Smooth muscle cell (in vitro differentiated cells): Measurements from ENCODE around the gene MKRN2OS. TPM values are rescaled to one million over a fixed set of nuclear protein-coding genes. Genes with fewer than 3 reads are reported as not detected.

Experiments used
- DNase-seq: peaks from one replicate; lab custom pipeline; 2025; ENCODE audit not compliant: unreplicated experiment; lab: John Stamatoyannopoulos, UW
- H2AFZ ChIP-seq: fragments of 200-600 bp; sonication (generic); 2 replicates; pipeline ENCODE4 v1.6.0; 2016; ENCODE audit warnings: antibody characterized with exemption, low read depth, mild to moderate bottlenecking
- H3F3A ChIP-seq: fragments of 200-600 bp; sonication (generic); 2 replicates; pipeline ENCODE4 v1.6.0; 2017; ENCODE audit warnings: antibody characterized with exemption, low read depth
- H3K27ac ChIP-seq: fragments of 200-600 bp; sonication (generic); 2 replicates; pipeline ENCODE4 v1.5.1; 2016; ENCODE audit warnings: low read depth, mild to moderate bottlenecking
- H3K27me3 ChIP-seq: fragments of 200-600 bp; sonication (generic); 2 replicates; pipeline ENCODE4 v1.6.1; 2016; ENCODE audit warnings: low read depth, mild to moderate bottlenecking
- H3K36me3 ChIP-seq: fragments of 200-600 bp; sonication (generic); 2 replicates; pipeline ENCODE4 v1.5.1; 2016; ENCODE audit warnings: low read depth
- H3K4me1 ChIP-seq: fragments of 200-600 bp; sonication (generic); 2 replicates; pipeline ENCODE4 v1.5.1; 2016; ENCODE audit warnings: low read depth
- H3K4me2 ChIP-seq: fragments of 200-600 bp; sonication (generic); 2 replicates; pipeline ENCODE4 v1.6.0; 2016; ENCODE audit warnings: mild to moderate bottlenecking
- H3K4me3 ChIP-seq: fragments of 200-600 bp; sonication (generic); 2 replicates; pipeline ENCODE4 v1.5.1; 2016; ENCODE audit warnings: mild to moderate bottlenecking
- H3K79me2 ChIP-seq: fragments of 200-600 bp; sonication (generic); 2 replicates; pipeline ENCODE4 v1.6.0; 2016; ENCODE audit warnings: low read depth, mild to moderate bottlenecking
- H3K9ac ChIP-seq: fragments of 200-600 bp; sonication (generic); 2 replicates; pipeline ENCODE4 v1.6.0; 2016; ENCODE audit warnings: low read depth
- H3K9me3 ChIP-seq: fragments of 200-600 bp; sonication (generic); replicated peaks from 2 replicates; pipeline ENCODE4 v1.5.1; 2016; ENCODE audit warnings: low read depth
- H4K20me1 ChIP-seq: fragments of 200-600 bp; sonication (generic); 2 replicates; pipeline ENCODE4 v1.6.0; 2016; ENCODE audit warnings: low read depth
- CTCF ChIP-seq: fragments of 200-600 bp; sonication (generic); IDR thresholded peaks from 2 replicates; pipeline ENCODE4 v1.5.1; 2017; ENCODE audit warnings: borderline replicate concordance, mild to moderate bottlenecking, antibody characterized with exemption; ENCODE audit not compliant: insufficient read depth, poor library complexity, severe bottlenecking
- WGBS: methylation state at CpG from one replicate; pipeline ENCODE4 v1.1.7; 2016; ENCODE audit warnings: low lambda C conversion rate; 5-methylcytosine and 5-hydroxymethylcytosine counted together
- polyA plus RNA-seq: library from polyadenylated mRNA; unstranded; fragments of >200 nt; fragmentation: Nextera tagmentation; extraction: Ambion mirVana; gene quantifications from 2 replicates; pipeline ENCODE4 v1.2.1, GENCODE V29; 2016
- total RNA-seq: library from RNA; depleted of rRNA; stranded (reverse); fragments of >200 nt; gene quantifications from 2 replicates; pipeline ENCODE4 v1.2.3, GENCODE V29; 2014

Gene MKRN2OS
- total and polyA plus RNA-seq, 2 experiments from 2014 or later: not detected

GRCh38 chr3:12590096-12590495 is 44.8 kb upstream of the MKRN2OS start:
- no peaks in the 10 kb centered on the region for H3K9me3 ChIP-seq
- H3K4me2 ChIP-seq: no peak overlapping the region
- WGBS: 93% methylated on average over 3 of the region's 4 CpGs
- H3K4me1 ChIP-seq: no peaks in the 10 kb centered on the region
- H3K9ac ChIP-seq: no peak overlapping the region
- H3K27me3 ChIP-seq: no peaks in the 10 kb centered on the region
- TF ChIP-seq CTCF: no peak
- H3K79me2 ChIP-seq: no peaks in the 10 kb centered on the region
- no peaks in the 10 kb centered on the region for H3F3A ChIP-seq
- no peak for DNase-seq
- no peaks in the 10 kb centered on the region for H3K36me3 ChIP-seq
- no peak overlapping the region for H3K4me3 ChIP-seq
- no peak overlapping the region for H2AFZ ChIP-seq
- peaks cover 31% of the 10 kb centered on the region for H4K20me1 ChIP-seq
- no peak overlapping the region for H3K27ac ChIP-seq

- no peak for TF ChIP-seq CTCF
- Histone ChIP-seq H3K4me3 (no peak overlapping the region), H3K4me2 (no peak overlapping the region), H2AFZ (no peak overlapping the region), H3F3A (no peaks in the 10 kb centered on the region), H4K20me1 (peaks cover 46% of the 10 kb centered on the region), H3K4me1 (no peaks in the 10 kb centered on the region), H3K9me3 (no peaks in the 10 kb centered on the region), H3K36me3 (no peaks in the 10 kb centered on the region), H3K27ac (peak overlapping the region; percentile 1), H3K79me2 (no peaks in the 10 kb centered on the region), H3K9ac (no peak overlapping the region), H3K27me3 (no peaks in the 10 kb centered on the region)
- no peak for DNase-seq
- WGBS: 78% methylated on average over 7 of the region's 7 CpGs
These were observed 43.0 kb upstream of the MKRN2OS start for GRCh38 chr3:12588039-12589009.

GRCh38 chr3:12586403-12586802 is 41.1 kb upstream of the MKRN2OS start:
- H3K36me3 ChIP-seq: peaks cover 12% of the 10 kb centered on the region
- no peaks in the 10 kb centered on the region for H3K27me3 ChIP-seq
- H3K27ac ChIP-seq: no peak overlapping the region
- no peaks in the 10 kb centered on the region for H3K9me3 ChIP-seq
- no peak for DNase-seq
- H4K20me1 ChIP-seq: peaks cover 57% of the 10 kb centered on the region
- no peaks in the 10 kb centered on the region for H3K4me1 ChIP-seq
- no peak for TF ChIP-seq CTCF
- H2AFZ ChIP-seq: no peak overlapping the region
- 94% methylated on average over 3 of the region's 3 CpGs for WGBS
- no peak overlapping the region for H3K4me2 ChIP-seq
- H3K4me3 ChIP-seq: no peak overlapping the region
- no peak overlapping the region for H3K9ac ChIP-seq
- no peaks in the 10 kb centered on the region for H3F3A ChIP-seq
- H3K79me2 ChIP-seq: no peaks in the 10 kb centered on the region
